HepG2 (cell line): Measurements from ENCODE around the gene XIAP. TPM values are rescaled to one million over a fixed set of nuclear protein-coding genes. Genes with fewer than 3 reads are reported as not detected.

Experiments
- ATAC-seq: fragments of 200-7000 bp; cut with Tn5 transposase; 3 replicates; pipeline ENCODE4 v1.9.1; 2020; ENCODE audit warnings: mild to moderate bottlenecking, moderate library complexity
- BruUV-seq: library from RNA; stranded (reverse); fragments of 400-500 nt; replicated peaks from 2 replicates; lab custom pipeline; 2021; lab: Mats Ljungman, UMichigan
- CTCF ChIA-PET: fragments of 300-600 bp; formaldehyde crosslinking; extraction: SDS; loops from one replicate; lab custom pipeline; 2021; ENCODE audit warnings: low total read pairs, inconsistent platforms, low intra/inter-chr PET ratio; lab: Yijun Ruan, JAX
- POLR2A ChIA-PET: fragments of 350-600 bp; sonication (Branson Sonifier 250); formaldehyde crosslinking; loops from one replicate; lab custom pipeline; 2020; ENCODE audit warnings: antibody characterized with exemption, inconsistent platforms; lab: Yijun Ruan, JAX
- DNase-seq: peaks from one replicate; pipeline ENCODE4 v3.0.0-alpha.2; 2015; ENCODE audit warnings: low spot score
- FAIRE-seq: peaks from 3 replicates; lab custom pipeline; 2011; peaks lifted over from hg19 to GRCh38; lab: Jason Lieb, UNC
- H2AFZ ChIP-seq: one replicate; pipeline ENCODE4 v1.6.1; 2011; ENCODE audit warnings: low read length, inconsistent platforms
- H3K27ac ChIP-seq: fragments of 300-600 bp; 3 replicates; pipeline ENCODE4 v1.8.0; 2011; ENCODE audit warnings: mixed run types, mild to moderate bottlenecking, mixed read lengths, low read length, inconsistent platforms; ENCODE audit not compliant: insufficient read depth; ENCODE audit errors: extremely low read length
- H3K27me3 ChIP-seq, 2 experiments: fragments of 200-600 bp in 1 of 2; 2 replicates in 1 of 2; 3 replicates in 1 of 2; pipeline versions ENCODE4 v1.6.0 to v1.8.0; 2011; ENCODE audit warnings: low read length in 2 of 2, mild to moderate bottlenecking in 2 of 2, moderate library complexity in 2 of 2, inconsistent platforms in 1 of 2; ENCODE audit not compliant: insufficient read depth in 2 of 2, control insufficient read depth in 1 of 2
- H3K36me3 ChIP-seq, 2 experiments: fragments of 200-600 bp in 1 of 2; replicated peaks in 1 of 2; 2 replicates in 1 of 2; 3 replicates in 1 of 2; pipeline versions ENCODE4 v1.5.1 to v1.8.0; 2011; ENCODE audit warnings: low read length in 2 of 2, inconsistent platforms in 1 of 2; ENCODE audit not compliant: insufficient read depth in 2 of 2, control insufficient read depth in 1 of 2
- H3K4me1 ChIP-seq: 2 replicates; pipeline ENCODE4 v1.5.1; 2012; ENCODE audit warnings: low read length, inconsistent platforms; ENCODE audit not compliant: insufficient read depth
- H3K4me2 ChIP-seq: 2 replicates; pipeline ENCODE4 v1.6.0; 2011; ENCODE audit warnings: low read depth, low read length, inconsistent platforms
- H3K4me3 ChIP-seq, 3 experiments: fragments of 200-600 bp in 1 of 3; sonication (generic), shearing (Covaris generic) in 1 of 3; replicated peaks in 1 of 3; 2 replicates each; pipeline ENCODE4 v1.5.1; 2011 to 2016; ENCODE audit warnings: low read length in 3 of 3, inconsistent platforms in 2 of 3, low read depth in 2 of 3, mild to moderate bottlenecking in 2 of 3, control low read depth in 1 of 3, mixed read lengths in 1 of 3; ENCODE audit not compliant: insufficient read depth in 1 of 3
- H3K79me2 ChIP-seq: one replicate; pipeline ENCODE4 v1.6.1; 2011; ENCODE audit warnings: low read length, inconsistent platforms; ENCODE audit not compliant: insufficient read depth
- H3K9ac ChIP-seq: 2 replicates; pipeline ENCODE4 v1.6.0; 2011; ENCODE audit warnings: mild to moderate bottlenecking, low read depth, low read length, inconsistent platforms; ENCODE audit not compliant: insufficient read depth
- H3K9me3 ChIP-seq: 2 replicates; pipeline ENCODE4 v1.5.1; 2012; ENCODE audit warnings: mild to moderate bottlenecking, low read length
- H4K20me1 ChIP-seq: 2 replicates; pipeline ENCODE4 v1.6.0; 2011; ENCODE audit warnings: inconsistent platforms, mild to moderate bottlenecking, low read length, moderate library complexity; ENCODE audit not compliant: insufficient read depth
- GABPA ChIP-seq, 2 experiments: IDR thresholded peaks; 2 replicates each; pipeline ENCODE4 v1.6.1; 2011 to 2016; ENCODE audit warnings: low read depth in 2 of 2, low read length in 1 of 2, missing biosample characterization in 1 of 2, missing genetic modification characterization in 1 of 2
- KMT2B ChIP-seq: IDR thresholded peaks from 2 replicates; pipeline ENCODE4 v1.6.1; 2016; ENCODE audit warnings: missing genetic modification reagents, missing compliant biosample characterization
- MAFG ChIP-seq: sonication (generic); formaldehyde crosslinking; IDR thresholded peaks from 2 replicates; pipeline ENCODE4 v1.5.1; 2020; ENCODE audit warnings: mild to moderate bottlenecking, missing genetic modification reagents
- ZNF121 ChIP-seq: sonication (generic); formaldehyde crosslinking; IDR thresholded peaks from 2 replicates; pipeline ENCODE4 v1.5.0; 2020; ENCODE audit warnings: mild to moderate bottlenecking, missing genetic modification reagents
- ZNF382 ChIP-seq: sonication (generic); formaldehyde crosslinking; IDR thresholded peaks from 2 replicates; pipeline ENCODE4 v1.5.0; 2020; ENCODE audit warnings: missing genetic modification reagents, mild to moderate bottlenecking, borderline replicate concordance
- ZNF567 ChIP-seq: sonication (generic); formaldehyde crosslinking; IDR thresholded peaks from 2 replicates; pipeline ENCODE4 v1.8.1; 2023; ENCODE audit warnings: mild to moderate bottlenecking, missing genetic modification reagents, borderline replicate concordance
- WGBS: methylation state at CpG from one replicate; pipeline ENCODE4 v1.1.6; 2017; ENCODE audit warnings: low lambda C conversion rate; 5-methylcytosine and 5-hydroxymethylcytosine counted together
- in situ Hi-C: cut with HindIII; loops from 2 replicates; pipeline ENCODE4 v1.10.0; 2017; ENCODE audit warnings: low pct_unique_long_range_greater_than_20kb; ENCODE audit not compliant: extremely low pct_ligation_motif_present
- intact Hi-C: fragments of 100-400 bp; cut with micrococcal nuclease; formaldehyde crosslinking; loops from one replicate; pipeline ENCODE4 v1.10.0; 2022; ENCODE audit not compliant: unreplicated experiment
- polyA plus RNA-seq, 8 experiments: library from polyadenylated mRNA; depleted of rRNA in 3 of 8; stranded (reverse) in 7 of 8; unstranded in 1 of 8; fragments of >200 nt; fragmentation: Illumina TruSeq in 4 of 8; extraction: Trizol in 4 of 8; gene quantifications; 2 replicates each; pipeline versions ENCODE4 v1.2.1 to v1.2.3, GENCODE V29; 2011 to 2016; ENCODE audit warnings: low read depth in 4 of 8, missing spikeins in 1 of 8, mixed read lengths in 1 of 8; ENCODE audit not compliant: insufficient read depth in 1 of 8
- total RNA-seq, 5 experiments: library from RNA; depleted of rRNA; stranded (reverse); fragments of >200 nt; fragmentation: Illumina TruSeq; extraction: Trizol; gene quantifications; 2 replicates each; pipeline ENCODE4 v1.2.3, GENCODE V29; 2016; ENCODE audit warnings: low read depth in 1 of 5
- TF ChIP-seq, protein P1 (sequence below): sonication (generic); formaldehyde crosslinking; IDR thresholded peaks from 2 replicates; pipeline ENCODE4 v1.8.0; 2023; ENCODE audit warnings: mild to moderate bottlenecking, missing genetic modification reagents

XIAP gene
- total and polyA plus RNA-seq, 2 of the 13 experiments (the other 11 are each of a cell fraction or from before 2014, with no cell fraction given), result 12.9 to 29.5 TPM

- intact Hi-C loops, result loop anchor here (5.0 kb wide), 1 partner anchor 84 kb away; no protein-coding TSS in a partner anchor
- no peak for FAIRE-seq
- WGBS, result 95% methylated on average over 2 of the region's 2 CpGs
- no peak overlapping the region for H3K9ac ChIP-seq
- H3K4me2 ChIP-seq, result no peak overlapping the region
- ChIA-PET POLR2A (no interaction called here), CTCF (no interaction called here)
- H3K79me2 ChIP-seq, result peaks cover 28% of the 10 kb centered on the region
- in situ Hi-C loops, result no loop called here
- no peak for DNase-seq
- H3K27ac ChIP-seq, result no peak overlapping the region
- no peak overlapping the region for H3K4me3 ChIP-seq
- H3K4me1 ChIP-seq, result 0 out of 2 replicates have a peak, but pooled peaks cover 8% of the 10 kb centered on the region
- no peaks in the 10 kb centered on the region for H3K9me3 ChIP-seq
- H4K20me1 ChIP-seq, result 0 out of 2 replicates have a peak, but pooled peaks cover 3% of the 10 kb centered on the region
- no peak for ATAC-seq
- BruUV-seq, result no TSS peak
- no peak overlapping the region for H2AFZ ChIP-seq
- no peaks in the 10 kb centered on the region for H3K27me3 ChIP-seq
- H3K36me3 ChIP-seq, result no peaks in the 10 kb centered on the region
- TF ChIP-seq KMT2B (no peak), MAFG (CRISPR knock-in tag) (no peak), ZNF382 (no peak), GABPA (IDR thresholded peaks at IDR 0.05; ENCODE audit: low read depth, low read length) (no peak), GABPA (CRISPR knock-in tag; IDR thresholded peaks at IDR 0.05; ENCODE audit: low read depth) (no peak)
Observed at GRCh38 chrX:123871309-123871708, 11.5 kb downstream of the XIAP start.

DNA sequence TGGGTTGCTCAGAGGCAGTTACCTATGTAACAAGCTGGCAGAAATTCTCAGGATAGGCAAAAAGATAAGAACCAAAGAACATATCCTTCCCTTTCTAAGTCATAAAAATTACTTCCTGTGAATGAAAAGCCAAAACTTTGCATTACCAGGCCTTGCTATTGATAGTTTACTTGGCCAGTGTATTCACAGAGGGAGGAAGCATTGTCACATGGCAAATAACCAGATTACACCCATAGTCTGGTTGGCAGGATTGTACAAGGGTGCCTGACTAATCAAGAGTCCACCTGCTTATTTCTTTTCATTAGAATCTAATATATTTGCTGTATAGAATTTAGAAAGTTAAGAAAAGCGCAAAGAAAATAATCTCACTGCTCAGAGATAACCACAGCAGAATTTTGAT, 14.1 kb downstream of the XIAP start:
- POLR2A ChIA-PET, result no interaction called here
- Histone ChIP-seq H3K79me2 (peaks cover 27% of the 10 kb centered on the region), H3K9me3 (no peaks in the 10 kb centered on the region), H2AFZ (no peak overlapping the region), H3K9ac (no peak overlapping the region), H3K27ac (no peak overlapping the region), H3K4me3 (no peak overlapping the region), H3K36me3 (no peaks in the 10 kb centered on the region), H3K4me2 (no peak overlapping the region), H3K4me1 (0 out of 2 replicates have a peak, but pooled peaks cover 8% of the 10 kb centered on the region), H4K20me1 (no peaks in the 10 kb centered on the region), H3K27me3 (no peaks in the 10 kb centered on the region)
- FAIRE-seq, result no peak
- no peak for TF ChIP-seq ZNF567 (CRISPR knock-in tag)
- no peak for TF ChIP-seq ZNF121 (CRISPR knock-in tag)
- TF ChIP-seq, protein P1, sequence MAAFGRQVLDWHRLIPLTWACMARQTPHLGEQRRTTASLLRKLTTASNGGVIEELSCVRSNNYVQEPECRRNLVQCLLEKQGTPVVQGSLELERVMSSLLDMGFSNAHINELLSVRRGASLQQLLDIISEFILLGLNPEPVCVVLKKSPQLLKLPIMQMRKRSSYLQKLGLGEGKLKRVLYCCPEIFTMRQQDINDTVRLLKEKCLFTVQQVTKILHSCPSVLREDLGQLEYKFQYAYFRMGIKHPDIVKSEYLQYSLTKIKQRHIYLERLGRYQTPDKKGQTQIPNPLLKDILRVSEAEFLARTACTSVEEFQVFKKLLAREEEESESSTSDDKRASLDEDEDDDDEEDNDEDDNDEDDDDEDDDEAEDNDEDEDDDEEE, result no peak
- intact Hi-C loops (loop anchor here (5.0 kb wide), 1 partner anchor 87 kb away; no protein-coding TSS in a partner anchor), in situ Hi-C loops (no loop called here)
- ATAC-seq, result no peak
- CTCF ChIA-PET, result no interaction called here
- BruUV-seq, result TSS peak; percentile 37
- WGBS, result 95% methylated on average over 1 of the region's 1 CpG
- no peak for DNase-seq
